ENCODE data around the gene AADACL2. TPM values are rescaled to one million over a fixed set of nuclear protein-coding genes. Genes with fewer than 3 reads are reported as not detected.

The AADACL2 gene
- total RNA-seq, 1 experiment from 2014 or later, result not detected

GRCh38 chr3:151772825-151773480, 39.2 kb downstream of the AADACL2 start:
- no peaks in the 10 kb centered on the region for H3K4me1 ChIP-seq (ENCODE audit: insufficient read depth, low read length)
- no peak overlapping the region for H4K91ac ChIP-seq (ENCODE audit: insufficient read length, low read depth, low read length)
- H4K5ac ChIP-seq (ENCODE audit: insufficient read length, low read depth, low read length), result no peak overlapping the region
- DNase-seq, result no peak
- no peaks in the 10 kb centered on the region for H3K23me2 ChIP-seq (ENCODE audit: insufficient read length, low read depth, low read length, poor library complexity, severe bottlenecking)
- Mint-ChIP-seq H3K27me3 (ENCODE audit: low read depth) (no peaks in the 10 kb centered on the region), H3K36me3 (ENCODE audit: insufficient read depth in 1 of 3, low read depth in 3 of 3) (no peaks in the 10 kb centered on the region), H3K9me3 (no peaks in the 10 kb centered on the region; a peak in 1 of 5 replicates), H3K4me1 (peaks cover 0 to 2% of the 10 kb centered on the region in 2 experiments; a peak in 1 of 4 replicates), H3K27ac (no peak overlapping the region), H3K4me3 (no peak overlapping the region)
- TF ChIP-seq, protein P1, sequence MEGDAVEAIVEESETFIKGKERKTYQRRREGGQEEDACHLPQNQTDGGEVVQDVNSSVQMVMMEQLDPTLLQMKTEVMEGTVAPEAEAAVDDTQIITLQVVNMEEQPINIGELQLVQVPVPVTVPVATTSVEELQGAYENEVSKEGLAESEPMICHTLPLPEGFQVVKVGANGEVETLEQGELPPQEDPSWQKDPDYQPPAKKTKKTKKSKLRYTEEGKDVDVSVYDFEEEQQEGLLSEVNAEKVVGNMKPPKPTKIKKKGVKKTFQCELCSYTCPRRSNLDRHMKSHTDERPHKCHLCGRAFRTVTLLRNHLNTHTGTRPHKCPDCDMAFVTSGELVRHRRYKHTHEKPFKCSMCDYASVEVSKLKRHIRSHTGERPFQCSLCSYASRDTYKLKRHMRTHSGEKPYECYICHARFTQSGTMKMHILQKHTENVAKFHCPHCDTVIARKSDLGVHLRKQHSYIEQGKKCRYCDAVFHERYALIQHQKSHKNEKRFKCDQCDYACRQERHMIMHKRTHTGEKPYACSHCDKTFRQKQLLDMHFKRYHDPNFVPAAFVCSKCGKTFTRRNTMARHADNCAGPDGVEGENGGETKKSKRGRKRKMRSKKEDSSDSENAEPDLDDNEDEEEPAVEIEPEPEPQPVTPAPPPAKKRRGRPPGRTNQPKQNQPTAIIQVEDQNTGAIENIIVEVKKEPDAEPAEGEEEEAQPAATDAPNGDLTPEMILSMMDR (conservative IDR thresholded peaks at IDR 0.05), result no peak
- H2BK12ac ChIP-seq (ENCODE audit: insufficient read length, low read depth, low read length), result no peak overlapping the region
- H2BK5ac ChIP-seq (ENCODE audit: insufficient read length, low read length), result no peak overlapping the region
- no peak overlapping the region for H3K27ac ChIP-seq (ENCODE audit: insufficient read length, low read depth, low read length)
- WGBS (ENCODE audit: extremely low coverage, insufficient read length, low lambda C conversion rate), result no CpG with 5 or more reads among the region's 4 CpGs
- no peaks in the 10 kb centered on the region for H4K20me1 ChIP-seq (ENCODE audit: control insufficient read depth, insufficient read depth, insufficient read length)
- no peak overlapping the region for H3K18ac ChIP-seq (ENCODE audit: insufficient read length, low read depth, low read length)
- no peak overlapping the region for H2AFZ ChIP-seq (ENCODE audit: low read length)
- no peaks in the 10 kb centered on the region for H3K79me2 ChIP-seq (ENCODE audit: insufficient read depth, low read length)
- no peak overlapping the region for H2BK120ac ChIP-seq (ENCODE audit: low read depth, low read length, poor library complexity, severe bottlenecking)
- H3K4ac ChIP-seq (ENCODE audit: low read depth, low read length), result no peak overlapping the region
- H3K79me1 ChIP-seq (ENCODE audit: insufficient read depth, low read depth, low read length, poor library complexity, severe bottlenecking), result no peaks in the 10 kb centered on the region
- no peaks in the 10 kb centered on the region for H3K27me3 ChIP-seq (ENCODE audit: insufficient read depth, low read length)
- no peak overlapping the region for H2BK15ac ChIP-seq (ENCODE audit: low read depth, low read length)
- no peak overlapping the region for H3K56ac ChIP-seq (ENCODE audit: insufficient read length, low read depth, low read length)
- H4K8ac ChIP-seq (replicated peaks; ENCODE audit: insufficient read length, low read depth, low read length), result no peak overlapping the region
- H2AK5ac ChIP-seq (ENCODE audit: insufficient read length, low read length), result no peak overlapping the region
- no peak overlapping the region for H3K14ac ChIP-seq (ENCODE audit: insufficient read depth, low read length)
- H3K23ac ChIP-seq (ENCODE audit: insufficient read length, low read depth, low read length), result no peak overlapping the region
- H3K9me3 ChIP-seq (ENCODE audit: control insufficient read depth, low read depth, low read length), result no peaks in the 10 kb centered on the region
- H3T11ph ChIP-seq (ENCODE audit: low read length), result no peak overlapping the region
- H3K4me2 ChIP-seq (ENCODE audit: insufficient read depth, insufficient read length, low read length), result no peak overlapping the region
- H3K9ac ChIP-seq (ENCODE audit: extremely low read depth, insufficient read length, low read length), result no peak overlapping the region
- no peak overlapping the region for H2BK20ac ChIP-seq (ENCODE audit: low read depth, low read length, poor library complexity, severe bottlenecking)
